ENCODE data around the gene GRIK3. TPM values are rescaled to one million over a fixed set of nuclear protein-coding genes. Genes with fewer than 3 reads are reported as not detected.

The GRIK3 gene
- total and polyA plus RNA-seq, 7 experiments from 2014 or later = not detected

DNA sequence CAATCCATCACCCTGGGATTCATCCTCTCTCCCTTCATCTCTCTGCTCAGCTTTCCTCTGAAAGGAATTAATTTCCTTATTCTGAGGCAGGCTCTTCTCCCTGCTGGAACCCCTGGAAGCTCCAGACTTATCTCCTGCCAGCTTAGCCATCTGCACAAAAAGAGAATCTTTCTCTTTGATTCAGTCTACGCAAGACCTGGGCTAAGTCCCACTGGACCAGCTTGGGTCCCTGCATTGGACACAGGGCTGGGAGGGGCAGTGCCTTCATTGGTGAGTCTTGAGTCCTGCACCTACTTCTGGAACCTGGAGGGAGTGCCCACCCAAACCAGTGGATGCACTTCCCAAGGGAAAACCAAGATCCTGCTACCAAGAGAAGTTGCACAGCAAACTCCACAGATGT, 279.9 kb downstream of the GRIK3 start:
- DNase-seq (no peak), ATAC-seq (no peak)
- no peaks in the 10 kb centered on the region for H3K4me1 ChIP-seq (ENCODE audit: control insufficient read depth in 2 of 2, insufficient read depth in 2 of 2, low read length in 2 of 2)
- no peak overlapping the region for H3K27ac ChIP-seq (ENCODE audit: low read depth, low read length)
- Mint-ChIP-seq H3K4me3 (no peak overlapping the region), H3K9me3 (peaks cover 0 to 2% (median 0%) of the 10 kb centered on the region in 11 donors), H3K27me3 (peaks cover under 1 to 36% (median 9%) of the 10 kb centered on the region in 5 donors), H3K36me3 (no peaks in the 10 kb centered on the region), H3K4me1 (no peaks in the 10 kb centered on the region), H3K27ac (no peak overlapping the region)
- CTCF ChIA-PET = no interaction called here
- POLR2A ChIA-PET = no interaction called here
- H3K27me3 ChIP-seq (ENCODE audit: control insufficient read depth in 2 of 2, insufficient read depth in 2 of 2, low read length in 2 of 2) = no peaks in the 10 kb centered on the region
- H3K36me3 ChIP-seq (ENCODE audit: control insufficient read depth in 2 of 3, insufficient read depth in 3 of 3, low read length in 3 of 3) = no peaks in the 10 kb centered on the region
- H3K4me3 ChIP-seq (ENCODE audit: low read length) = no peak overlapping the region
- no peaks in the 10 kb centered on the region for H3K9me3 ChIP-seq (ENCODE audit: control insufficient read depth in 2 of 3, low read length in 3 of 3)
- intact Hi-C loops (cut with micrococcal nuclease) = no loop called here

DNA sequence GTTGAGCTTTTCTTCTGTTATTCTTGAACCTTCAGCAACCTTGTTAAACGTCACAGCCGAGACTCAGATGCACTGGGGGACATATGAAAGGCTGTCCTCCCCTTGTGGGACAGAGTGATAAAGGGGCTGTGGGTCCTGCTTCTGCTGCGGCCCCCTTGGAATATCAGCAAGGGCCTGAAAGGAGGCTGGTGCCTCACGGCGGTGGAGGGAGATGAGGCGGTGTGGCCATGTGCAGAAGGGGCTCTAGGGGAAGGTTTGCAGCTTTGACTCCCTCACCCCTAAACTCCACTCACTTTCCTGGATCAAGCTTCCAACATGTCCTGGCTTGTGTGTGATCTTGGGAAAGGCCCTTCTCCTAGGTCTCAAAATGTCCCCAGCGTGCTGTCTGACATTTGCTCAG, 280.9 kb downstream of the GRIK3 start:
- no peaks in the 10 kb centered on the region for H3K36me3 Mint-ChIP-seq
- no peaks in the 10 kb centered on the region for H3K4me1 ChIP-seq (ENCODE audit: control insufficient read depth in 2 of 2, insufficient read depth in 2 of 2, low read length in 2 of 2)
- no peak overlapping the region for H3K4me3 Mint-ChIP-seq
- H3K36me3 ChIP-seq (ENCODE audit: control insufficient read depth in 2 of 3, insufficient read depth in 3 of 3, low read length in 3 of 3) = no peaks in the 10 kb centered on the region
- peaks cover 0 to 1% (median 0%) of the 10 kb centered on the region in 11 donors for H3K9me3 Mint-ChIP-seq
- ATAC-seq = no peak
- ChIA-PET CTCF (no interaction called here), POLR2A (no interaction called here)
- H3K27me3 Mint-ChIP-seq = peaks cover 8 to 44% (median 12%) of the 10 kb centered on the region in 5 donors
- no peak overlapping the region for H3K27ac ChIP-seq (ENCODE audit: low read depth, low read length)
- intact Hi-C loops (cut with micrococcal nuclease) = no loop called here
- no peak overlapping the region for H3K27ac Mint-ChIP-seq
- no peaks in the 10 kb centered on the region for H3K4me1 Mint-ChIP-seq
- H3K4me3 ChIP-seq (ENCODE audit: low read length) = no peak overlapping the region
- no peak for DNase-seq
- H3K27me3 ChIP-seq (ENCODE audit: control insufficient read depth in 2 of 2, insufficient read depth in 2 of 2, low read length in 2 of 2) = no peaks in the 10 kb centered on the region
- no peaks in the 10 kb centered on the region for H3K9me3 ChIP-seq (ENCODE audit: control insufficient read depth in 2 of 3, low read length in 3 of 3)

DNA sequence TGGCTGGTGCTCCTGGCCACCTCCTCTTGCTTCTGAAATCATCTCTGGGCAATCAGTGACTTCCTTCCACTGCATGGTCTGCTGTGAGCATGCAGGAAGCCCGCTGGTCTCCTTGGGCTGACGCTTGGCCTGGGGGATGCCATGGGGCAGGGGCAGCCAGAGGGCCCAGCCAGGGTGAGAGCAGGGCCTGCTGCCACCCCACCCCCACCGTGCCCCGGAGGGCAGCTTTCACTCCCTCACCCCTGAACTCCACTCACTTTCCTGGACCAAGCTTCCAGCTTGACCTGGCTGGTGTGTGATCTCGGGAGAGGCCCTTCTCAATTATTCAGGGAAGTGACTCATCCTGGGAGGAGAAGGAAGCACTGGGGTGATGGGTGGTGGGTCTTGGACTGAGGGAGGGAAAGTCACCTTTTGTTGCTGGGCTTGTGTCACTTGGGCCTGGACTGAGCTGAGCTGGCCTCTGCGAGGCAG, 281.4 kb downstream of the GRIK3 start:
- Histone ChIP-seq H3K27me3 (ENCODE audit: control insufficient read depth in 2 of 2, insufficient read depth in 2 of 2, low read length in 2 of 2) (no peaks in the 10 kb centered on the region), H3K9me3 (ENCODE audit: control insufficient read depth in 2 of 3, low read length in 3 of 3) (no peaks in the 10 kb centered on the region), H3K4me3 (ENCODE audit: low read length) (no peak overlapping the region), H3K36me3 (ENCODE audit: control insufficient read depth in 2 of 3, insufficient read depth in 3 of 3, low read length in 3 of 3) (no peaks in the 10 kb centered on the region), H3K4me1 (ENCODE audit: control insufficient read depth in 2 of 2, insufficient read depth in 2 of 2, low read length in 2 of 2) (no peaks in the 10 kb centered on the region), H3K27ac (ENCODE audit: low read depth, low read length) (no peak overlapping the region)
- no peak for ATAC-seq
- no peaks in the 10 kb centered on the region for H3K36me3 Mint-ChIP-seq
- POLR2A ChIA-PET = no interaction called here
- no peaks in the 10 kb centered on the region for H3K9me3 Mint-ChIP-seq
- H3K4me3 Mint-ChIP-seq = no peak overlapping the region
- H3K27me3 Mint-ChIP-seq = peaks cover 6 to 45% (median 14%) of the 10 kb centered on the region in 5 donors
- intact Hi-C loops (cut with micrococcal nuclease) = no loop called here
- H3K27ac Mint-ChIP-seq = no peak overlapping the region
- CTCF ChIA-PET = no interaction called here
- DNase-seq = no peak
- H3K4me1 Mint-ChIP-seq = no peaks in the 10 kb centered on the region

DNA sequence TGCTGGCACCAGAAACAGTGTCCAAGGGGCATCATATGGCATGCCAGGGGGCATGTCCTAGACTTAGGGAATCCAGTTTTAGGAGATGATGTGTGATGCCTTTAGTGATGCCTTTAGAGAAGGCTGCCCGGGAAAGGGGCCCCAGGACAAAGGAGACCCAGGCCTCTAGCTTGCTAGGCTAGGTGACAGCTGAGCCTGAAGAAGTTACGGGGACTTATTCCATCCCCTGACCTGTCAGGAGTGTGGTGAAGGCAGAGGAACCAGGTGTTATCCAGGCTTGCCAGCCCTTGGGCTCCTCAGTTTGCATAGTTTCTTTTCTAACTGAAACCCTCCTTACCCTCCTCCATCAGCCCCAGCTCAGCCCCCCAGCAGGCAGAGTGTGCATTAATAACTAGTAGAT, 281.9 kb downstream of the GRIK3 start:
- H3K36me3 Mint-ChIP-seq = no peaks in the 10 kb centered on the region
- H3K27me3 ChIP-seq (ENCODE audit: control insufficient read depth in 2 of 2, insufficient read depth in 2 of 2, low read length in 2 of 2) = no peaks in the 10 kb centered on the region
- H3K9me3 ChIP-seq (ENCODE audit: control insufficient read depth in 2 of 3, low read length in 3 of 3) = no peaks in the 10 kb centered on the region
- DNase-seq (no peak), ATAC-seq (no peak)
- no peak overlapping the region for H3K4me3 ChIP-seq (ENCODE audit: low read length)
- no peaks in the 10 kb centered on the region for H3K9me3 Mint-ChIP-seq
- CTCF ChIA-PET = no interaction called here
- no peak overlapping the region for H3K27ac ChIP-seq (ENCODE audit: low read depth, low read length)
- peaks cover 6 to 47% (median 19%) of the 10 kb centered on the region in 5 donors for H3K27me3 Mint-ChIP-seq
- H3K4me3 Mint-ChIP-seq = no peak overlapping the region
- no peak overlapping the region for H3K27ac Mint-ChIP-seq
- POLR2A ChIA-PET = no interaction called here
- no peaks in the 10 kb centered on the region for H3K36me3 ChIP-seq (ENCODE audit: control insufficient read depth in 2 of 3, insufficient read depth in 3 of 3, low read length in 3 of 3)
- no peaks in the 10 kb centered on the region for H3K4me1 ChIP-seq (ENCODE audit: control insufficient read depth in 2 of 2, insufficient read depth in 2 of 2, low read length in 2 of 2)
- no peaks in the 10 kb centered on the region for H3K4me1 Mint-ChIP-seq
- intact Hi-C loops (cut with micrococcal nuclease) = no loop called here

DNA sequence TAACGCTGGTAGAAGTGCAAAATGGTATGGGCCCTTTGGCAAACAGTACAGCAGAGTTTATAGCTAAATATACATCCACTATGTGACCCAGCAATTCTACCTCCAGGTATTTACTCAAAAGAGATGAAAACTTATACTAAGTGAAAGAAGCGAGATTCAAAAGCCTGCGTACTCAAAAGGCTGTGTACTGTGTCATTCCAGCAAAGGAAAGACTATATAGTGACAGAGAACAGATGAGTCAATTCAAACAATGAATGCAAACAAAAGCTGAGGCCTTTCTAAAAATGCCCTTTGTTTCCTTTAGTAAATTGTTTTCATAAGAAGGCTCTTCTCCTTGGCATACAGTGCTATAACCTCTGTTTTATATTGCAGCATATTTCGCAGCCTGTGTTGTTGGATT, 282.8 kb downstream of the GRIK3 start:
- no peak overlapping the region for H3K27ac Mint-ChIP-seq
- ChIA-PET CTCF (no interaction called here), POLR2A (no interaction called here)
- H3K9me3 Mint-ChIP-seq = no peaks in the 10 kb centered on the region
- Histone ChIP-seq H3K36me3 (ENCODE audit: control insufficient read depth in 2 of 3, insufficient read depth in 3 of 3, low read length in 3 of 3) (no peaks in the 10 kb centered on the region), H3K27ac (ENCODE audit: low read depth, low read length) (no peak overlapping the region), H3K4me3 (ENCODE audit: low read length) (no peak overlapping the region), H3K9me3 (ENCODE audit: control insufficient read depth in 2 of 3, low read length in 3 of 3) (no peaks in the 10 kb centered on the region), H3K27me3 (ENCODE audit: control insufficient read depth in 2 of 2, insufficient read depth in 2 of 2, low read length in 2 of 2) (no peaks in the 10 kb centered on the region), H3K4me1 (ENCODE audit: control insufficient read depth in 2 of 2, insufficient read depth in 2 of 2, low read length in 2 of 2) (no peaks in the 10 kb centered on the region)
- no peaks in the 10 kb centered on the region for H3K36me3 Mint-ChIP-seq
- no peak overlapping the region for H3K4me3 Mint-ChIP-seq
- H3K27me3 Mint-ChIP-seq = peaks cover 6 to 44% (median 22%) of the 10 kb centered on the region in 5 donors
- ATAC-seq (no peak), DNase-seq (no peak)
- no peaks in the 10 kb centered on the region for H3K4me1 Mint-ChIP-seq
- intact Hi-C loops (cut with micrococcal nuclease) = no loop called here

DNA sequence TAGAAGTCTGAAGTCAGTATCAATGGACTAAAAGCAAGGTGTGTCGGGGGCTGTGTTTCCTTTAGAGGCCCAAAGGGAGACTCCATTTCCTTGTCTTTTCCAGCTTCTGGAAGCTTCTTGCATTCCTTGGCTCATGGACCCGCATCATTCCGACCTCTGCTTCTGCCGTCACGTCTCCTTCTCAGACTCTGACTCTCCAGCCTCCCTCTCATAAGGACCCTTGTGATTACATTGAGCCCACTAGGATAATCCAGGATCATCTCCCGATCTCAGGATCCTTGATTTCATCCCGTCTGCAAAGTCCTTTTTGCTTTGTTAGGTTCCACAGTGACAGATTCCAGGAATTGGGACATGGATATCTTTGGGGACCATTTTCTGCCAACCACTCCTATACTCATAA, 285.8 kb downstream of the GRIK3 start:
- ChIA-PET POLR2A (no interaction called here), CTCF (no interaction called here)
- Histone ChIP-seq H3K36me3 (ENCODE audit: control insufficient read depth in 2 of 3, insufficient read depth in 3 of 3, low read length in 3 of 3) (no peaks in the 10 kb centered on the region), H3K27me3 (ENCODE audit: control insufficient read depth in 2 of 2, insufficient read depth in 2 of 2, low read length in 2 of 2) (no peaks in the 10 kb centered on the region), H3K9me3 (ENCODE audit: control insufficient read depth in 2 of 3, low read length in 3 of 3) (no peaks in the 10 kb centered on the region), H3K4me1 (ENCODE audit: control insufficient read depth in 2 of 2, insufficient read depth in 2 of 2, low read length in 2 of 2) (no peaks in the 10 kb centered on the region), H3K4me3 (ENCODE audit: low read length) (no peak overlapping the region), H3K27ac (ENCODE audit: low read depth, low read length) (no peak overlapping the region)
- no peaks in the 10 kb centered on the region for H3K4me1 Mint-ChIP-seq
- intact Hi-C loops (cut with micrococcal nuclease) = no loop called here
- H3K4me3 Mint-ChIP-seq = no peak overlapping the region
- H3K27me3 Mint-ChIP-seq = peaks cover under 1 to 54% (median 22%) of the 10 kb centered on the region in 5 donors
- H3K27ac Mint-ChIP-seq = no peak overlapping the region
- H3K36me3 Mint-ChIP-seq = no peaks in the 10 kb centered on the region
- ATAC-seq = no peak
- no peak for DNase-seq
- no peaks in the 10 kb centered on the region for H3K9me3 Mint-ChIP-seq

Data from naive thymus-derived CD4-positive, alpha-beta T cell (primary cell).